ENCODE measurements around the gene PLIN3.
"Not testable (repeated sequence)": the region's sequence is repeated elsewhere in the genome, so short reads cannot be mapped to it uniquely, and the experiment has no call there.

PLIN3 gene, protein sequence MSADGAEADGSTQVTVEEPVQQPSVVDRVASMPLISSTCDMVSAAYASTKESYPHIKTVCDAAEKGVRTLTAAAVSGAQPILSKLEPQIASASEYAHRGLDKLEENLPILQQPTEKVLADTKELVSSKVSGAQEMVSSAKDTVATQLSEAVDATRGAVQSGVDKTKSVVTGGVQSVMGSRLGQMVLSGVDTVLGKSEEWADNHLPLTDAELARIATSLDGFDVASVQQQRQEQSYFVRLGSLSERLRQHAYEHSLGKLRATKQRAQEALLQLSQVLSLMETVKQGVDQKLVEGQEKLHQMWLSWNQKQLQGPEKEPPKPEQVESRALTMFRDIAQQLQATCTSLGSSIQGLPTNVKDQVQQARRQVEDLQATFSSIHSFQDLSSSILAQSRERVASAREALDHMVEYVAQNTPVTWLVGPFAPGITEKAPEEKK

DNA sequence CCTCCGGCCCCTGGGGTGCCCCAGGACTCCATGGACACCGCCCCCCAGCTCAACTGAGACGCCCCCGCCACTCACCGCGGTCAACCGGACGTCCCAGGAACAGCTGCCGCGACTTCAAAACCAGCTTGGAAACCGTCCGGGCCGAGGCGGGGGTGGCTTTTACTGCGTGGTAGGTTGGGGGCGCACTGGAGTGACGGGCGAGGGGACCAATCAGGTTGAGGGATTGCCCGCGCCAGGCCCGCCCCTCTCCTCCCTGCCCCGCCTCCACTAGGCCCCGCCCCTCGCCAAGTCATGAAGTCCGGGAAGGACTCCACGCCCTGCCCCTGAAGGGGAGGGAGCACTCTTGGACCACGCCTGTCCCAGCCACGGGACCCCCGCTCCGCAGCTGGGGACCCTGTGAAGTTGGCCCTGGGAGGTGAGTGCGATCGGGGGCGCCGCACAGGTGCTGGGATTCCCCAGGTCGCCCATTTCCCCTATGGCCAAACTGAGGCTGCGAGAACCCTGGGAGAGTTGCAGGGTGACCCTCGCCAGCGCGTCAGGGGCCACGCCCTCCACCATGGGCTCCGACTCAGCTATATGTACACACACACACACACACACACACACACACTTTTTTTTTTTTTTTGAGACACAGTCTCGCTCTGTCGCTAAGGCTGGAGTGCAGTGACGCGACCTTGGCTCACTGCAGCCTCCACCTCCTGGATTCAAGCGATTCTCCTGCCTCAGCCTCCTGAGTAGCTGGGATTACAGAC lies at the start of gene PLIN3:
Gene PLIN3 (minus strand): TSS at position 134 of the 752 bp plus-strand sequence. CDS start 6,273 bp downstream, outside the sequence.
- DNase-seq = peak; percentile 84

DNA sequence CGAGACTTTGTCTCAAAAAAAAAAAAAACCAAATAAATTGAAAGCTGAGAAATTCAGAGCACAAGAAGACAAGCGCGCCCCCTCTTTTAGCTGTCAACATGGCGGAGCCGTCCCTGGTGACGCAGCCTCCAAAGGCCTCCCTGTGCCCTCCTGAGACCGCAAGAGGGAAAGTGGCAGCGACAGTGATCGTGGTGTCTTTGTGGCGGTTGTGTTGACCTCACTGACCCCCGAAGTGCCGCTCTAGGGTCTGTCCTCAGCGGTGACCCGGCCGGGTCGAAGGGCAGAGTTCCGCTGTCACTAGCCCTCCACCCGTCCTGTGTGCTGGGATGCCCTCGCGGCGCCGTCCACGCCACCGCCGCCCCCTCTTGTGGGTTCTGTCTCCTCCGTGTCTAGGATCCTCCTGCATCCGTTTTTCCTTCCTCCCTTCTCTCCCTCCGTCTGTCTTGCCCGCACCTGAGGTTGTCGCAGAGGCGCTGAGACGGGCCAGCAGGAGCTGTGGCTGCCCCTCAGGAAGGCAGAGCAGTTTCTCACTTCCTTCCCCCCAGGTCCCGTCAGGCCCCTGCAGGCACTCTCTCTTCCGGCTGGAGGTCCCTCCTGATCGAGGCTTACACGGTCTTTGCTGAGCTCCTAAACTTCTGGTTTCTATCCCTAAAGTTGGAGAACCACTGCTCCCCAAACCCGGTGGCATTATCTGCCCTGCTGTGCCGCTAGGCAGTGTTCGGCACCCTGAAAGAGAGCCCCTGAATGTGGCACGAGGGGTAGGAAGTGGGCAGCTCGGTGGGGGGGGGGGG lies 49.0 kb upstream of the PLIN3 start:
- DNase-seq = peak; percentile 39

DNA sequence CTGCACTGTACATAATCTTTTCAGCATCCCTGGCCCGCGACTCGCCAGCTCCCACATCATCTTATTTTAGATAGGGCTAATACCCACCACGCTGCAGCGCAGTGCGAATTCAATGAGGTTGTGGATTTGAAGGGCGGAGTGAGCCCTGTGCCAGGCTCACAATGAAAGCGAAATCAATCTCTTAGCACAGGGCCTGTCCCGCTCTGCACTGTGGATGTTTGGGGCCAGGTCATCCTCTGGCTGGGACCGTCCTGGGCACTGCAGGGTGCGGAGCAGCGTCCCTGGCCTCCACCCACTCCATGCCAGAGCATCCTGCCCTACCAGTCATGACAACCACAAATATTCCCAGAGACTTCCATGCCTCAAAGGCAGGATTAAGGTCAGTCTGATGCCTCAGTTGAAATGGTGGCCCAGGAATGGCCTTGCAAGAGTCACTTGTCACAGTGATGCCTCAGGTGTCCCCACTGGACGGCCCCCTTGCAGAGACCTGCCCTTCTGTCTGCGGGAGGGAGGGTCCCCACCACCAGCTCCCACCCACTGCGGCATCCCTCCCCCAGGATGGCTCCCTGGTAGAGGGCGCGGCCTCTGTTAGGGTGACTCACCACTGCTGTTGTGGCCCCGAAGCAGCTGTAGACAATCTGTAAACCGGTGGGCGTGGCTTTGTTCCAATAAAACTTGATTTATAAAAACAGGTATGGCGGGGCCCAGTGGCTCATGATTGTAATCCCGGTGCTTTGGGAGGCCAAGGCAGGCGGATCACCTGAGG lies 47.5 kb upstream of the PLIN3 start:
- peak; percentile 75 for DNase-seq

DNA sequence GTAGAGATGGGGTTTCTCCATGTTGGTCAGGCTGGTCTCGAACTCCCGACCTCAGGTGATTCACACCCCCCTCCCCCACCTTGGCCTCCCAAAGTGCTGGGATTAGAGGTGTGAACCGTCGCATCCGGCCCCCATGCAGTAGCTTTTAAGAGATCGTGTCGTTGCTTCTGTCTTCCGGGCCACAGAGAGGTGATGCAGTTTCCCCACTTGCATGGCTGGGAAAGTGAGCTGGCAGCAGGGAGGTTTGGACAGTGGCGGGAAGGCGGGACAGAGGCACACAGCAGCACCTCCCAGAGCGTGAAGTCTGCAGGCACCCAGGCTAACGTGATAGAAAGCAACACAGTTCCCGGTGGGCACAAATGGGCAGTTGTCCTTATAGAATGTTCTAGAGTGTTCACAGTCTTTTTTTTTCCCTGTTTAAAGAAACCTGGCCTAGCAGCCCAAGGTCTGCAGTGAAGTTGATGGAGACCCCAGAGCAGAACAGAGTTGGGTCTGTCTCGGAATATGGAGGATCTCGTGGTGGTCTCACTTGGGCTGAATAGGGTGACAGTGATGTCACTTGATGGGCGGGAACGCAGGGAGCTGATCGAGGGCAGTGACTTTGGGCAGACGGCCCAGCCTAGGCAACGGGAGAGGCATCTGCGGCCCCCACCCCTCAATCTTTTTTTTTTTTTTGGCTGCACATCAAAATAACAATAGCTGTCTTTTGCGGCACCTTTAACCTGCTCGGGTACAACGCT lies 46.7 kb upstream of the PLIN3 start:
- DNase-seq = no peak

DNA sequence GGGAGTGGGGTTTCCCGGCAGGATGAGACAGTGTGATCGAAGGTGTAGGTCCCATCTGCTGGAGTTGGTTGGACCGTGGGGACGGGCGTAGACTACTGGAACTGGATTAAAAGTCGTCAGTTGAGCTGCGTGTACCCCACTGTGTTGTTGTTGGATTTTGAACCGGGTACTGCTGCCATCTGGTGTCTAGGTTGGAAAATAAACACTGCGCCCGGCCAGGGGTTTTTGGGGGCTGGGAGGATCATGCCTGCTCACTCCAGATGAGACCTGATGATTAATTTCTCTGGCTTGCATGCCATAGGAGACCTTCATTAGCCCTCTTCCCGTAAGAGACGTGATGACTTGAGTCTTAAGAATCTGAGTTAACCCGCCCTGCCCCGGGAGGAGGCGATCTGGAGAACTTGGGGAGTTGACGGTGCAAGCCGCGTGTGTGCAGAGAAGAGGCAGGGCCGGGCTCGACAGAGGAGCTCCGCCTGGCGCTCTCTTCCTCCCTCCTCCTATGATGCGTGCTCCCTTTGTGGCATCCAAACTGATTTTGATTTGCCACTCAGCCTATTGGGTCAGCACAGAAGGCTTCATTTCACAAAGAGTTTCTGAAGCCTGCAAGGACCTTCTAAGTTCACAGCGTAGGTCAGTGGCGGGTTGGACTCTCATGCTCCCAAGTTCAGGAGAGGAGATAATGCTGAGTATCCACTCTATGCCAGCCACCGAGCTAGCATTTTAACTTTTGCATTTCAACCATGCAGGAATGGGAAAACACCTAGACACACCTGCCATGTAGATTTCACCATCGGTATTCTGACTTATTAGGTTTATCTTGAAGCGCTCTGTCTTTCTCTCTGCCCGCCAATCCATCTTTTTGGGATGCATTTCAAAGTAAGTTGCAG lies 44.6 kb upstream of the PLIN3 start:
- DNase-seq = peak; percentile 62

DNA sequence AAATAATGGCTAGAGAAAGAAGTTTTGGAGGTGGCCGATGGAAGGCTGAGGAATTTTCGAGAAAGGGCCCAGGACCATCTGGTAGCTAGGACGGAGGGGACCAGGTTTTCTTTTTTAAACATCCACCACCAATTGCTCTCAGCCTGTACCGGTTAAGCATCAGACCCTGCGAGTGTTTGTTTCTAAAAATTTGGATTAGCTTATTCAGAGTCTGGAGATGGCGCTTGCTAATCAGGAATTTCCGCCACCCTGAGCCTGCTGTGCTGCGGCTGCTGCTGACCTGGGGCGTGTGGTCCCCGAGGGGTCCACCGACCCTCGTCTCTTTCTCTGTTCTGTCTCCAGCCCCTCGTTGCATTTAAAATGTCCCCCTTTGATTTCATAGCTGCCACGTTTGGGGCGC lies 43.8 kb upstream of the PLIN3 start:
- DNase-seq = no peak

DNA sequence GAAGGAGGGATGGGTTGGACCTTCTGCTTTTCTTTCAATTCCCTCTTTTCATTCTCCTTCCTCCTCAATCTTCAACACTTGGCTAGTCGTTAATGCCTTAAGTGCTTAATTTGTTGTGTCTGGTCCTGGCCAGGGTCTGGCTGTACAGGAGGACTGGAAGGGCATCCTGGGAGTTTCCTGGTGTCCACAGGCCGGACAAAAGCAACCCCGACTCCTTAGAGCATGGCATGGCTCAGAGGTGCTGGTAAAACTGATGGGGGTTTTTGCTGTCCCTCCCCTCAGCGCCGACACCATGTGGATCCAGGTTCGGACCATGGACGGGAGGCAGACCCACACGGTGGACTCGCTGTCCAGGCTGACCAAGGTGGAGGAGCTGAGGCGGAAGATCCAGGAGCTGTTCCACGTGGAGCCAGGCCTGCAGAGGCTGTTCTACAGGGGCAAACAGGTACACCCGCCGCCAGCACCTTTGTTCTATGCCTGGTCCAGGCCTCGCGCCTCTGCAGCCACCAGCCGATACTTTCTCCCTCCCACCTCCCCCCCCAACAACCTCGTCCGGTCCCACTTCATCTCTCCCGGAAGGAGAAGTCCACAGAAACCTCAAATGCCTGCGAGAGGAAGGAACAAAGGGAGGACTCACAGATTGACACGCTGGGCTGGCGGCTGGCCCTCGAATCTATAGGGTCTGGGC lies 43.3 kb upstream of the PLIN3 start:
- no peak for DNase-seq

DNA sequence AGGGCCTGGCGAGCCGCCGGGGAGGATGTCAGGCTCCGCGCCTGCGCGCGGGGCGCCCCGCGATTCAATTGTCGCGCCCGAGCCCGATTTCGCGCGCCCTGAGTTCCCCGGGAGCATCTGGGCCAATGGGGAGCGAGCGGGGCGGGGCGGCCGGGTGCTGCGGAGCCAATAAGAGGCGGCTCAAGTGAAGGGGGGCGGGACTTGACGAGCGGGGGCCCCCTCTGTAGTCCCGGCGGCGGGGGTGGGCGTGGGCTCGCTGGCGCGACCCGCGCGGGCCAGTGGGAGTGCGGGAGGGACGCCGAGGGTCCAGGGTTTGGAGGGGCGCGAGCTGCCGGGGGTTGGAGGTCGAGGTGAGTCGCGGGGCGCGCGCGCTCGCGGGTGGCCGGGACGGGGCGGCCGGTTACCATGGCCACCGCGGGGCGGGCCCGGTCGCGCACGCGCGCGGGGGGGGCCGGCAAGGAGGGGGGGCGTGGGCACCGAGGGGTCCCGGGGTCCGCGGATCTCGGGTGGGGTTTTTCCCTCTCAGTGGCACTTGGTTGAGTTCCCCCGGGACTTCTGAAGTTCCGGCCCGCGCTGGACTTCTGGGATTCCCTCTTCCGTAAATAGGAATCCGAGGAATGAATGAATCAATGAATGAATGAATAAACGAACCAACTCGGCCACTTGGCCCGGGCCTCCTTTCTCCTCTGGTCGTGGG lies 42.6 kb upstream of the PLIN3 start:
- peak; percentile 90 for DNase-seq

DNA sequence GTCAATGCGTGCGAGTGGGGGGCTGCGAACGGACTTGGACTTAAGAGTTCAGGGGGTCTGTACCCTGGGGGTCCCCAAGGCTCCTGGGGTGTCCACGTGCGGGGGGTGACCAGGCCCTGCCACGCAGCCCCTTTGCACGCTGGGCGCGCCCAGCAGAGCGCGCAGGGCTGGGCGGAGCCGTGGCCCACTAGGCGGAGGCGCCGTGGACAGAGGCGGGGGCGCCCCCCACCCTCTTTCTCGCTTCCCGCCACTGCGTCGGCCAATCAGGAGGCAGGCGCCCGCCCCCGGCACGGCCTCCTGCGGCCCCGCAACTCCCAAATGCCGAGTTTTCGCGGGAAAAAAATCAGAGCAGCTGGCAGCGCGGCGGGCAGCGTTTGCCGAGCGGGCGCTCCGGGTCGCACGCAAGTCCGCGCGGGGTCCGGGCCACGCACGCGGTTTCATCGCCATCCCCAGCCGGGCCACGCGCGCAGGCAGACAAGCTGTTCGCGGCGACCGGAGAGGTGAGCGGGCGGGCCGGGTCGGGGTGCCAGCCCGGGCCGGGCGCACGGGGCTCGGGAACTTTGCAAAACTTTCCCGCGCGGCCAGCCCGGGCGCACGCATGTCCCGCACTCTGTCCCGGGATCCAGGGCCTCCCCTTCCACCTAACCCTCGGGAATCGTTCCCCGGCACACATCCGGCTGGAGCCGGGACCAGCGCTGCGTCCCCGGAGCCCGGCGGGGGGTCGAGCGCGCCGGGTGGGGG lies 41.9 kb upstream of the PLIN3 start, which contains the start of gene UHRF1:
Gene UHRF1 (plus strand): TSS at position 346 of the 741 bp plus-strand sequence. CDS start 1,385 bp downstream, outside the sequence.
- no peak for DNase-seq

DNA sequence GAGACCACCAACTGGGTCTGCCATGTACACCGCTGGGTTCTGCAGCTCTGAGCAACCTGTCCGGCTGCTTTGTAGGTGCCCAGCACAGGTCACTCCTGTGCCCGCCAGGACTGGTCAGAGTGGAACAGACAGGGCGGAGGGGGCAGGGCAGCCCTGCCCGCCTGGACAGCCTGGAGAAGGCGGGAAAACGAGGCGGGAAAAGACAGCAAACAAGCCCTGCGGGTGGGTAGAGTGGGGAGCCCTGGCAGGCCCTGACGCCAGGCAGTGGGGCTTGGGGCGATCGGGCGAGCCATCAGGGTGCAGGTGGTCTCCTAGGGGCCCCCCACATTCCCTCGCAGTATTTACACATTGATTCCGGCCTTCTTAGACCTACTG lies 41.3 kb upstream of the PLIN3 start:
- no peak for DNase-seq

DNA sequence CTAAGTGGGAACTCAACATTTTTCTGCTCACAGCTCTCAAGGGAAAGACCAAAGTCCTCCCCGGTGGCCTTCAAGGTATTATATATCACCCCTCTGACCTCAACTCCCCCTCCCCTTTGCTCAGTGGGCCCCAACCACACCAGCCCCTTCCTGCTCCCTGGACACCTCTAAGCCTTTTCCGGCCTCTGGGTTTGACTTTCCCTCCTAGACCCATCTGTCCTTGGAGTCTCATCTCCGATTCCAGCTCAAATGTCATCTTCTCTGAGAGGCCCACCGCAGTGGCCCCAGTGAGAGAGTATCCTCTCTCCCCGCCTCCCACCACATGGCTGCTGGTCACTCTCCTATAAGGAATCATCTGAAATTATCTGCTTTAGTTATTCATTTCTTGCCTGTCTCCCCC lies 40.9 kb upstream of the PLIN3 start:
- DNase-seq = no peak

DNA sequence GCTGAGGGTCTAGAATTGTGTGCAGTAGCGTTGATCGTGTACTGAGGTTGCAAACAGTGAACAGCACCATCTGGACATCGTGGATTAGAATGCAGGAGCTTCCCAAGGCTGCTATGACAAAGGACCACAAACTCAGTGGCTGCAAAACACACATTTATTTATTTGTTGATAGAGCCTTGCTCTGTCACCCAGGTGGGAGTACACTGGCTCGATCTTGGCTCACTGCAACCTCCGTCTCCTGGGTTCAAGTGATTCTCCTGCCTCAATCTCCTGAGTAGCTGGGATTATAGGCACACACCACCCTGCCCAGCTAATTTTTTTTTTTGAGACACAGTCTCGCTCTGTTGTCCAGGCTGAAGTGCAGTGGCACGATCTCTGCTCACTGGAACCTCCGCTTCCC lies 39.5 kb upstream of the PLIN3 start:
- no peak for DNase-seq

DNA sequence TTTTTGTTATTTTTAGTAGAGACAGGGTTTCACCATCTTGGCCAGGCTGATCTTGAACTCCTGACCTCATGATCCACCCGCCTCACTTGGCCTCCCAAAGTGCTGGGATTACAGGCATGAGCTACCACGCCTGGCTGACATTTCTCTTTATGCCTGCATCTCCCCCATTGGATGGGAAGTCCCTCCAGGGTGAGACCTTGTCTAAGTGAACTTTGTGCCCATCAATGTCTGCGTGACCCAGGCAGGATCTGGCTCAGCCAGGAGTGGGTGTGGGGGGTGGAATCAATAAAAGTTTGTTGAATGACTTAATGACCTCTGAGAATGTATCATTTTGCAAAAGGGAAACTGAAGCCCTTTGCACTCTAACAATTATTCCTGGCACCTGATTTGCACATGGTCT lies 37.0 kb upstream of the PLIN3 start:
- DNase-seq = no peak

DNA sequence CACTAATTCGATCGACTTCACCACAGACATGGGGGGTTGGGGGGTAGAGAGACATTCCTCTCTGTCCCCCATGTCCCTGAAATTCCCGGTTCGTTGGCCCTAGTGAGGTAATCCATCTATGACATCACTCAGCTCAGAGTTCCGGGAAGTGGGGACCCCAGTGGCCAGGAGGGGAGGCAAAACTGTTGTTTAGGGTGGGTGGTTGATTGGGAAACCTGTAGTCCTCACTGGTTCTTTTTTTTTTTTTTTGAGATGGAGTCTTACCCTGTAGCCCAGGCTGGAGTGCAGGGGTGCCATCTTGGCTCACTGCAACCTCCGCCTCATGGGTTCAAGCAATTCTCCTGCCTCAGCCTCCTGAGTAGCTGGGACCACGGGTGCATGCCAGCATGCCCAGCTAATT lies 35.3 kb upstream of the PLIN3 start, which contains the start of gene ARRDC5:
Gene ARRDC5 (minus strand): TSS at position 101 of the 400 bp plus-strand sequence. CDS start 71 bp downstream, at position 30.
- no peak for DNase-seq

DNA sequence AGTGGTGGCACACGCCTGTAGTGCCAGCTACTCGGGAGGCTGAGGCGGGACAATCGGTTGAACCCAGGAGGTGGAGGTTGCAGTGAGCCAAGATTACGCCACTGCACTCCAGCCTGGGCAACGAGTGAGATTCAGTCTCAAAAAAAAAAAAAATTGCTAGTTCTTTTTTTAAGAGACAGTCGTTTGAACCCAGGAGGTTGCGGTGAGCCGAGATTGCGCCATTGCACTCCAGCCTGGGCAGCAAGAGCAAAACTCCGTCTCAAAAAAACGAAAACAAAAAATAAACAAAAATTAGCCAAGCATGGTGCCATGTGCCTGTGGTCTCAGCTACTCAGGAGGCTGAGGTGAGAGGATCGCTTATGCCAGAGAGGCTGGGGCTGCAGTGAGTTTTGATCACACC lies 33.4 kb upstream of the PLIN3 start:
- not testable (repeated sequence) for DNase-seq

DNA sequence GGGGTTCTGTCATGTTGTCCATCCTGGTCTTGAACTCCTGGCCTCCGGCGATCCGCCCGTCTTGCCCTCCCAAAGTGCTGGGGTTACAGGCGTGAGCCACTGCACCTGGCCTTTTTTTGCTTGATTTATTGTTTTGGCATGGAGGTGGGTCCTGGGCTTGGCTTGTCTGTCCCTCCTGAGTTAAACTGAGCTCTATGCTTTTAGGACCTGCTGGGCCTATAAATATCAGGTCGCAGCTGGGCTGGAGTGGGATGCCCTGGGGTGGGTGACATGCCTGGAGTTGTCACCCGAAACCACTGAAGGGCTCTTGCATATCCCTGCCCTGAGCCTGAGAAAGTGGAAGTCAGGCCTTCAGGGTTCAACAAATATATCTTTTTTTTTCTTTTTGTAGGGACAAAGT lies 29.7 kb upstream of the PLIN3 start:
- no peak for DNase-seq

DNA sequence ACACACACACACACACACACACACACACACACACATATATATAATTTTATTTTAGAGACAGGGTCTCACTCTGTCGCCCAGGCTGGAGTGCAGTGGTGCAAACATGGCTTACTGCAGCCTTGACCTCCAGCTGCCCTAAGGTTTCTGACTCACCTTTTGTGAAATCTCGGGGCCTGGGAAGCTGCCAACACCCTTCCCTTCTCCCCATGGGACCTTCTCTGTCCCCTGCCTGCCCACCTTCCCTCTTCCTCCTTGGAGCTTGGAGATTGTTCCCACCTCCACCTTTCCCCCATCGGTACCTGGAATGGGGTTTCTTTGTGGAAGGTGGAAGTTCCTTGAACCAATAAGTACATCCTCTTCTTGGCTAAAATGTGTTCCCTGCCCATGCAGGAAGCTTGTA lies 28.9 kb upstream of the PLIN3 start:
- no peak for DNase-seq

DNA sequence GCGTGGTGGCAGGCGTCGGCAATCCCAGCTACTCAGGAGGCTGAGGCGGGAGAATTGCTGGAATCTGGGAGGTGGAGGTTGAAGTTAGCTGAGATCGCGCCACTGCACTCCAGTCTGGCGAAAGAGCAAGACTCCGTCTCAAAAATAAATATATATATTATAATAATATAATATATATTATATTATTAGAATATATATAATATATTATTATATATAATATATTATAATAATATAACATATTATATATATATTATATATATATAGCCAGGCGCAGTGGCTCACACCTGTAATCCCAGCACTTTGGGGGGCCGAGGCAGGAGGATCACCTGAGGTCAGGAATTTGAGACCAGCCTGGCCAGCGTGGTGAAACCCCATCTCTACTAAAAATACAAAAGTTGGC lies 25.5 kb upstream of the PLIN3 start:
- DNase-seq = not testable (repeated sequence)

DNA sequence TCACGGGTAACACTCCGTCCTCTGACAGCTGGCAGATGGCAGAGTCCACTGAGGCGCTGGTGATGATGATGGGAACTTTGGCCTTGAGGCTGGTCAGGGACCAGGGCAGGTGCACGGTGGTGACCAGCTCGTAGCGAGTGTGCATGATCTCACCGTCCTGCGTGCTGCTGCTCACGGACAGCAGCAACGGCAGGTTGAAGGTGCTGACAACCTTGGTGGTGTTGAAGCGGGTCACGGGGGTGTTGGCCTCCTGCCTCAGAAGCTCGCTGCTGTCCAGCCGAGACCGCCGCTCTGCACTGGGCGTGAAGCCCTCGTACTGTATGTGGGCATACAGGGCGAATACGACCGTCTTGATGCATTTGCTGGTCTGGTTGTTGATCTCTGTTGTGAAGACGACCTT lies 23.6 kb upstream of the PLIN3 start:
- no peak for DNase-seq

Measured in activated effector memory CD4-positive, alpha-beta T cell treated with Interleukin-2 at 50 U/mL for 16 hours (primary cell).